Muscle layer of duodenum (tissue), 2 donors: ENCODE data around the gene CERK.
"Not testable (repeated sequence)": the region's sequence is repeated elsewhere in the genome, so short reads cannot be mapped to it uniquely, and the experiment has no call there.

ENCODE experiments used
- H3K27ac ChIP-seq: one replicate; pipeline ENCODE4 v1.7.0; 2013; ENCODE audit warnings: mild to moderate bottlenecking, low read length
- H3K27me3 ChIP-seq: one replicate; pipeline ENCODE4 v1.7.0; 2013; ENCODE audit warnings: low read depth, mild to moderate bottlenecking, control low read depth, low read length
- H3K36me3 ChIP-seq, 2 donors: one replicate each; pipeline ENCODE4 v1.7.0; 2013; ENCODE audit warnings: low read length in 2 of 2, control low read depth in 1 of 2, mild to moderate bottlenecking in 1 of 2; ENCODE audit not compliant: insufficient read depth in 2 of 2, control insufficient read depth in 1 of 2
- H3K4me1 ChIP-seq, 2 donors: one replicate each; pipeline ENCODE4 v1.7.0; 2013; ENCODE audit warnings: low read length in 2 of 2, mild to moderate bottlenecking in 2 of 2, control low read depth in 1 of 2, moderate library complexity in 1 of 2; ENCODE audit not compliant: insufficient read depth in 2 of 2, control insufficient read depth in 1 of 2
- H3K4me3 ChIP-seq, 2 donors: one replicate each; pipeline ENCODE4 v1.7.0; 2013; ENCODE audit warnings: low read length in 2 of 2, low read depth in 1 of 2, mild to moderate bottlenecking in 1 of 2
- H3K9me3 ChIP-seq, 2 donors: one replicate each; pipeline ENCODE4 v1.7.0; 2013; ENCODE audit warnings: low read length in 2 of 2, control low read depth in 1 of 2, mild to moderate bottlenecking in 1 of 2; ENCODE audit not compliant: control insufficient read depth in 1 of 2
- donor health status: healthy.

Gene CERK

DNA sequence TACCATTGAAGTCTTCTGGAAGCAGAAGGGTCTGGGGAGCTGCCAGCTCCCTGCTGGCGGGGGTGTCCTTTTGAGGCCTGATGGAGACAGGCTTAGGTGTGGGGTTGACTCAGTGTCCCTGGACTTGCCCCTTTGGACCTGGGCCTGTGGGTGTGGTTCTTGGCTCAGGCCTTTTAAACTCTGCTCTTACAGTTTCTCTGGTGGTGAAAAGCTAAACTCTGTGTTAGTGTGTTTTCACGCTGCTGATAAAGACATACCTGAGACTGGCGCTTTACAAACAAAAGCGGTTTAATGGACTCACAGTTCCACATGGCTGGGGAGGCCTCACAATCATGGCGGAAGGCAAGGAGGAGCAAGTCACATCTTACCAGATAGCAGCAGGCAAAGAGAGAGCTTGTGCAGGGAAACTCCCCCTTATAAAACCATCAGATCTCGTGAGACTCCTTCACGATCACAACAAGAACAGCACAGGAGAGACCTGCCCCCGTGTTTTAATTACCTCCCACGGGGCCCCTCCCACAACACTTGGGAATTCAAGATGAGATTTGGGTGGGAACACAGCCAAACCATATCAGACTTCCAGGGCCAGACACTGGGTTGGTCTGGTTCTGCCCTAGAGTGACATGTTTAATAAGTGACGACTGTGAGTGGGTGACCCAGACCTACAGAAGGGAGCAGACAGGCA, 91.4 kb downstream of the CERK start:
- Histone ChIP-seq H3K4me1 (peaks cover 12 to 44% of the 10 kb centered on the region in 2 donors), H3K9me3 (no peaks in the 10 kb centered on the region), H3K4me3 (no peak overlapping the region), H3K27ac (no peak overlapping the region), H3K27me3 (no peaks in the 10 kb centered on the region), H3K36me3 (no peaks in the 10 kb centered on the region)

GRCh38 chr22:46642840-46643480, 95.1 kb downstream of the CERK start:
- H3K4me3 ChIP-seq, H3K27ac ChIP-seq, H3K27me3 ChIP-seq, H3K36me3 ChIP-seq, H3K9me3 ChIP-seq: not testable (repeated sequence)
- H3K4me1 ChIP-seq = peaks cover 8 to 50% of the 10 kb centered on the region in 2 donors

GRCh38 chr22:46641811-46642266, 96.2 kb downstream of the CERK start:
- H3K27ac ChIP-seq = peak overlapping the region; percentile 36
- H3K9me3 ChIP-seq = no peaks in the 10 kb centered on the region
- peaks cover 0 to 3% of the 10 kb centered on the region in 2 donors for H3K36me3 ChIP-seq
- peaks cover 8 to 47% of the 10 kb centered on the region in 2 donors for H3K4me1 ChIP-seq
- H3K4me3 ChIP-seq = no peak overlapping the region
- no peaks in the 10 kb centered on the region for H3K27me3 ChIP-seq

- Histone ChIP-seq H3K9me3 (no peaks in the 10 kb centered on the region), H3K4me3 (no peak overlapping the region), H3K36me3 (peaks cover 0 to 3% of the 10 kb centered on the region in 2 donors), H3K4me1 (peaks cover 8 to 51% of the 10 kb centered on the region in 2 donors), H3K27ac (no peak overlapping the region), H3K27me3 (no peaks in the 10 kb centered on the region)
Observed at GRCh38 chr22:46640293-46641055, 97.6 kb downstream of the CERK start.

GRCh38 chr22:46639843-46640242, 98.2 kb downstream of the CERK start:
- no peak overlapping the region for H3K4me3 ChIP-seq
- H3K27ac ChIP-seq = no peak overlapping the region
- no peaks in the 10 kb centered on the region for H3K27me3 ChIP-seq
- peaks cover 0 to 3% of the 10 kb centered on the region in 2 donors for H3K36me3 ChIP-seq
- peaks cover 8 to 53% of the 10 kb centered on the region in 2 donors for H3K4me1 ChIP-seq
- H3K9me3 ChIP-seq = no peaks in the 10 kb centered on the region

- H3K27me3 ChIP-seq = no peaks in the 10 kb centered on the region
- H3K27ac ChIP-seq = no peak overlapping the region
- no peak overlapping the region for H3K4me3 ChIP-seq
- H3K4me1 ChIP-seq = peaks cover 8 to 53% of the 10 kb centered on the region in 2 donors
- H3K9me3 ChIP-seq = no peaks in the 10 kb centered on the region
- peaks cover 0 to 3% of the 10 kb centered on the region in 2 donors for H3K36me3 ChIP-seq
Observed at GRCh38 chr22:46638601-46639431, 99.2 kb downstream of the CERK start.

DNA sequence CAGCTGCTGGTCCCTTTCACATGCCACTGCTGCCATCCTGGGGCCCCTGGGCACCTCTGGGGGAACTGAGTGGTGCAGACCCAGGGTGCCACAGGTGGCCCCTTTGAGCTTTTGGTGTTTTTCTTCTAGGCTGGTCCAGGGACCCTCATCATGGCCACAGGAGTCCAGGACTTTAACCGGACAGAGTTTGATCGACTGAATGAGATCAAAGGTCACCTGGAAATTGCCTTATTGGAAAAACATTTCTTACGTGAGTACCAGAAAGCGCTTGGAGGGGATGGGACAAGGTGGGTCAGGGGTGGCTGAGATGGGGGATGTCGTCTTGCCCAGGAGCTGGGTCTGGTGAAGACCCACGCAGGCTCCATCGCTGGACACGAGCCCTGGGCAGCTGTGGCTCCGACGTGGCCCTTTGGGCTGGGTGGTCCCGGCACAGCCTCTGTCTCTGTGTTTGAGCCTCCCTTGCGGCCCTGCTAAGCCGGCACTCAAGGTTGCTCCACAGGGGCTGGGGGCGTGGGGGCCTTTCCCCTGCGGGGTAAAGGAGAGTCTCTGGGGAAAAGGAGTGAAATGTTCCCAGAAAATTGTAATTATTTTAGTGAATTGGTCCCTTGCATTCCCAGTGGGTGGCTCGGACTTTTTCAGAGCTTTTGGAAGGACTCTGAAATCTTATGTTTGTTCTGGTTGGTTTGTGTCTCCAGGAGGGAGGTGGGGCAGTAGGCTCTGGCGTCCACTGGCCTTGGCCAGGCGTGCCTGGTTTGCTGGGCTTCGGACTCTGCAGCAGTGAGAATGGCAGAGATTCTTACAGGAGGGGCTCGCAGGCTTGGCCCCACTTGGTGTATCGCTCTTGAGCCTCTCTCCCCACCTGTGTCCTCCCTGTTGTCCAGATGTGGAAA, 100.1 kb downstream of the CERK start:
- Histone ChIP-seq H3K9me3 (no peaks in the 10 kb centered on the region), H3K4me3 (no peak overlapping the region), H3K4me1 (peaks cover 8 to 53% of the 10 kb centered on the region in 2 donors), H3K27me3 (no peaks in the 10 kb centered on the region), H3K36me3 (peaks cover 0 to 3% of the 10 kb centered on the region in 2 donors), H3K27ac (no peak overlapping the region)

DNA sequence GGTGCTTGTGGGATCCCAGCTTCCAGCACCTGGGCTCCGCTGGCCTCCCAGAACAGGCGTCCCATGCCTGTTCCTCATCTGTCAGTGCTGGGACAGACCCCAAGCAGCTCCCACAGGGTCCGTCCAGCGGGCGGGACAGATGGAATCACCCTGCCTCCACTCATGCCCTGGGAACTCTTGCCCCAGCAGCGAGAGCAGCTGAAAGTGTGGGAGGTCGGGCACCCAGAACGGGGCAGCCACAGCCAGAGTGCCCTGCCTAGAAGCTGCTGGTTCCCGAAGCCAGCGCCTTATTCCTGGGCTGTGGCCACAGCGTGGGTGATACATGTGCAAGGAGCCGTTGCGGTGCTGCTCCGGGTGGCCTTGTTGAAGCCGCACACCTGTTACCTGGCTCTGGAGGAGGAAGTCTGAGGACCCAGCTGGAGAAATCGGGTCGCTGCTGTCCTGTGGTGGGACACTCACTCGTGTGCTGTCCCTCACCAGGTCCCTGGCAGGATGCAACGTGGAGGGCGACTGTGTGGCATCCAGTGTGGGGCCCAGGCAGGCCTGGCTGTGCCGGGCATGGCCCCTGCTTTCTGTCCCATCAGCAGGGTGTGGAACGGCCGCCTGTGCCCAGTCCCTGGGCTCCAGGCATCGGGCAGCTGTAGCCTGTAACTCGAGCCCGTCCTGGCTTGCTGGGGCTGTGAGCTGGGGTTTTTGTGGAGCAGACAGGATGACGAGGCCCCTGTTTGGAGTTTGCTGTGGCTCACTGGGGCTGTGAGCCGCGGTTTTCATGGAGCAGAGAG, 101.6 kb downstream of the CERK start:
- H3K36me3 ChIP-seq = peaks cover 0 to 3% of the 10 kb centered on the region in 2 donors
- H3K4me3 ChIP-seq = no peak overlapping the region
- H3K9me3 ChIP-seq = no peaks in the 10 kb centered on the region
- no peak overlapping the region for H3K27ac ChIP-seq
- peaks cover 0 to 41% of the 10 kb centered on the region in 2 donors for H3K4me1 ChIP-seq
- no peaks in the 10 kb centered on the region for H3K27me3 ChIP-seq

GRCh38 chr22:46635756-46636155, 102.3 kb downstream of the CERK start:
- Histone ChIP-seq H3K4me3 (no peak overlapping the region), H3K4me1 (peaks cover 0 to 37% of the 10 kb centered on the region in 2 donors), H3K36me3 (peaks cover 0 to 8% of the 10 kb centered on the region in 2 donors), H3K27ac (no peak overlapping the region), H3K27me3 (no peaks in the 10 kb centered on the region), H3K9me3 (no peaks in the 10 kb centered on the region)
